ENCODE measurements around the gene SGCB.

DNA sequence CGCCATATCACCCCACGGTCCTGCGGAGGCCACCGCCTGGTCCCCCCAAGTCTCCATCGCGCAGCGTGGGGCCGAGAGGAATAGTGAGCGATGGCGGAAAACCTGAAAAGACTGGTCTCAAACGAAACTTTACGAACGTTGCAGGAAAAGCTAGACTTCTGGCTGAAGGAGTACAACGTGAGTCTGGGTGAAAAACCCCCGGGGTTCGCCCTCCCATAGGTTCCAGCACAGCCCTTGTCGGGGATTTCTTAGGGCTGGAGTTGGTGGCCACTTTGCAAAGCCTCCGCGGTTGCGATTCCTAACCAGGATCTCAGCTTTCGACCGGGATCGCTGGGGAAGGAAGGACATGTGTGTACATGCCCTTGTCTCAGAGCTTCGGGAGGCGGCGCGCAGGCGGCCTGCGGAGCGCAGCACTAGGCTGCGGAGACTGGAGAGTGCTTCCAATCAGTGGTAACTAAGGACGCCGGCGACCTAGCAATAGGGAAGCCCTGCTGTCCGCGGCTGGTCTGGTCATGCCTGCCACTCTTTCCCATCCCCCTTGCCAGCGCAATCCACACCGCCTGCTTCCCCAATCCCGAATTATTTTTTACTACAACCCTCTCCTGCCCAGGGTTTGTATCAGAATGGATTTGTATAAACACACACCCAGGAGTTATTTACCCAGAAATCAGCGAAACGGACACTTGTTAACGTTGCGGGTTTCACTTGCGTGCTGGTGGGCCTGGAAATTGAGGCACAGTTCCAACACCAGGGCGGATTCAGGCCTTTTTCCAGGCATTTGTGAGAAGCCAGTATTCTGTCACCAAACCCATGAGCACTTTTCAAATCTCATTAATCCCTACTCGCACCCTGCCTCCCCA, 13.7 kb upstream of the SGCB start:
- TF ChIP-seq, protein P1, sequence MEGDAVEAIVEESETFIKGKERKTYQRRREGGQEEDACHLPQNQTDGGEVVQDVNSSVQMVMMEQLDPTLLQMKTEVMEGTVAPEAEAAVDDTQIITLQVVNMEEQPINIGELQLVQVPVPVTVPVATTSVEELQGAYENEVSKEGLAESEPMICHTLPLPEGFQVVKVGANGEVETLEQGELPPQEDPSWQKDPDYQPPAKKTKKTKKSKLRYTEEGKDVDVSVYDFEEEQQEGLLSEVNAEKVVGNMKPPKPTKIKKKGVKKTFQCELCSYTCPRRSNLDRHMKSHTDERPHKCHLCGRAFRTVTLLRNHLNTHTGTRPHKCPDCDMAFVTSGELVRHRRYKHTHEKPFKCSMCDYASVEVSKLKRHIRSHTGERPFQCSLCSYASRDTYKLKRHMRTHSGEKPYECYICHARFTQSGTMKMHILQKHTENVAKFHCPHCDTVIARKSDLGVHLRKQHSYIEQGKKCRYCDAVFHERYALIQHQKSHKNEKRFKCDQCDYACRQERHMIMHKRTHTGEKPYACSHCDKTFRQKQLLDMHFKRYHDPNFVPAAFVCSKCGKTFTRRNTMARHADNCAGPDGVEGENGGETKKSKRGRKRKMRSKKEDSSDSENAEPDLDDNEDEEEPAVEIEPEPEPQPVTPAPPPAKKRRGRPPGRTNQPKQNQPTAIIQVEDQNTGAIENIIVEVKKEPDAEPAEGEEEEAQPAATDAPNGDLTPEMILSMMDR (IDR thresholded peaks at IDR 0.05) = no peak
- TF ChIP-seq POLR2A (IDR thresholded peaks at IDR 0.05) (no peak), POLR2AphosphoS5 (IDR thresholded peaks at IDR 0.05) (no peak), EP300 (IDR thresholded peaks at IDR 0.05) (no peak)

All from upper lobe of left lung (tissue), 4 donors.